ENCODE measurements around the gene CCN2. TPM values are rescaled to one million over a fixed set of nuclear protein-coding genes. Genes with fewer than 3 reads are reported as not detected.

Gene CCN2
- total RNA-seq, 1 experiment from 2014 or later: 44.1 TPM

GRCh38 chr6:131980791-131981623 is 29.8 kb upstream of the CCN2 start:
- TF ChIP-seq CTCF (conservative IDR thresholded peaks at IDR 0.05): no peak
- H3K4me1 Mint-ChIP-seq: 0 out of 4 replicates have a peak, but pooled peaks cover 0 to 4% of the 10 kb centered on the region in 2 experiments
- Histone ChIP-seq H2BK120ac (ENCODE audit: low read depth, low read length, poor library complexity, severe bottlenecking) (no peak overlapping the region), H2BK15ac (ENCODE audit: low read depth, low read length) (no peak overlapping the region), H3K4me1 (ENCODE audit: insufficient read depth, low read length) (no peaks in the 10 kb centered on the region), H3K79me1 (ENCODE audit: insufficient read depth, low read depth, low read length, poor library complexity, severe bottlenecking) (no peaks in the 10 kb centered on the region), H3K23me2 (ENCODE audit: insufficient read length, low read depth, low read length, poor library complexity, severe bottlenecking) (no peaks in the 10 kb centered on the region), H4K8ac (replicated peaks; ENCODE audit: insufficient read length, low read depth, low read length) (no peak overlapping the region), H4K91ac (ENCODE audit: insufficient read length, low read depth, low read length) (no peak overlapping the region), H3K23ac (ENCODE audit: insufficient read length, low read depth, low read length) (no peak overlapping the region), H3K79me2 (ENCODE audit: insufficient read depth, low read length) (no peaks in the 10 kb centered on the region), H3T11ph (ENCODE audit: low read length) (no peak overlapping the region), H3K4ac (ENCODE audit: low read depth, low read length) (no peak overlapping the region), H4K20me1 (ENCODE audit: control insufficient read depth, insufficient read depth, insufficient read length) (no peaks in the 10 kb centered on the region), H2BK20ac (ENCODE audit: low read depth, low read length, poor library complexity, severe bottlenecking) (no peak overlapping the region), H3K9ac (ENCODE audit: extremely low read depth, insufficient read length, low read length) (no peak overlapping the region), H2BK5ac (ENCODE audit: insufficient read length, low read length) (no peak overlapping the region), H3K27ac (ENCODE audit: insufficient read length, low read depth, low read length) (no peak overlapping the region), H3K18ac (ENCODE audit: insufficient read length, low read depth, low read length) (no peak overlapping the region), H3K14ac (ENCODE audit: insufficient read depth, low read length) (no peak overlapping the region), H3K9me3 (ENCODE audit: control insufficient read depth, low read depth, low read length) (no peaks in the 10 kb centered on the region), H2AK5ac (ENCODE audit: insufficient read length, low read length) (no peak overlapping the region), H2BK12ac (ENCODE audit: insufficient read length, low read depth, low read length) (no peak overlapping the region), H3K56ac (ENCODE audit: insufficient read length, low read depth, low read length) (no peak overlapping the region), H3K27me3 (ENCODE audit: insufficient read depth, low read length) (no peaks in the 10 kb centered on the region), H3K4me2 (ENCODE audit: insufficient read depth, insufficient read length, low read length) (no peak overlapping the region), H4K5ac (ENCODE audit: insufficient read length, low read depth, low read length) (no peak overlapping the region), H2AFZ (ENCODE audit: low read length) (no peak overlapping the region)
- H3K27me3 Mint-ChIP-seq (ENCODE audit: low read depth): no peaks in the 10 kb centered on the region
- no CpG with 5 or more reads among the region's 8 CpGs for WGBS (ENCODE audit: extremely low coverage, insufficient read length, low lambda C conversion rate)
- H3K9me3 Mint-ChIP-seq: no peaks in the 10 kb centered on the region
- H3K27ac Mint-ChIP-seq: no peak overlapping the region
- DNase-seq: no peak
- peaks cover 0 to 2% (median 0%) of the 10 kb centered on the region in 3 experiments; a peak in 1 of 7 replicates for H3K36me3 Mint-ChIP-seq (ENCODE audit: insufficient read depth in 1 of 3, low read depth in 3 of 3)
- H3K4me3 Mint-ChIP-seq: no peak overlapping the region

Data from H9 (cell line).